ENCODE results near the gene SFMBT1. TPM values are rescaled to one million over a fixed set of nuclear protein-coding genes. Genes with fewer than 3 reads are reported as not detected.

Gene SFMBT1
- total RNA-seq, 2 donors from 2014 or later, result 16.7 to 17.4 TPM

DNA sequence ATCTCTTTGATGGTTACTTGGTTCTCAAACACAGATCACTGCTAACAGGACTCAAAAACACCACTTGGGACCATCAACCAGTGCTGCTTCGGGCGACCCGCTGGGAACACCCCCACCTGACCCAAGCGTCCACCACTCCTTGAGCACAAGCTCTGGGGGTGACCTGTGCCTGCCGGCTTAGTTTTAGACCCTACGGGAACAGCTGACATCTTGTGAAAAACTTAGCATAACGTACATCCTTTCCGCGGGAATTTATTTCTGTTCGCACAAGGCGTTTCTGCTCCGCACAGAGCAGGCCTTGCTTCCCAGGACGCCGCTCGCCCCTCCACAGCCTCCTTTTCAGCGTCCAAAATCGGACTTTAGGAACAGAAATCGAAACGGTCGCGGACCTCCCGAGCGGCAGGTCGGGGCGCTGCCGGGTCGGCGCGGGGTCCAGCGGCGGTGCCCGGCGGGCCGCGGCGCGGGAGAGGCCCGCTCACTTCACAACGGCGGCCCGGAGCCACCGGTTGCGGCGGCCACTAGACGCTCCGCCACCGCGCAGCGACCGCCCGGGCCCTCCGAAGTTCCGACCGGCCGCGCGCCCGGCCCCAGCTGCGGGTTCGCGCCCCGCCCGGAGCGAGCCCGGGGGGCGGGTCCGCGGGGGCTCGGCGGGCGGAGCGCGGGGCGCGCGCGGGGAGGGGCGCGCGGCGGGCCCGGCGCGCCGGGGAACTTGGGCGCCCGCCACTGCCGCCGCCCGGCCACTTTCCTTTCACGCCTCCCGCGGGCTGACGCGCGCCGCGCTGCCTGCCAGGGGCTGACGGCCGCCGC, 959 bp downstream of the SFMBT1 start:
- no peak for DNase-seq (ENCODE audit: low spot score)

DNA sequence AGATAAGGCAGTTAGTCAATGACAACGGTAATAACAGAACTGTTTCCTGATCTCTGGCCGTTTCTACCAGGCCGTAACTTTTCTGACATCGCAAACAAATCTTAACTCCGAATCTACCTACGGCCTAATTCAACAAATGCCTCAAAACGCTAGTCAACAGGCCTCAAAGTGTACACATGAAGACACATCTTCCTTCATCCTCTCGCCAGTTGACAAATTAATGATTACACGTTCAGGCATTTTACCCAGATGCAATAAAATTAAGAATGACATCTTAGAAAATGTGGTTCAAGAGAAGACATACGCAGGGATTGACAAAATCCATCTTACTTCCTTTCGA, 1.5 kb downstream of the SFMBT1 start:
- no peaks in the 10 kb centered on the region for H3K9me3 ChIP-seq
- H3K36me3 ChIP-seq, result no peaks in the 10 kb centered on the region
- H3K27ac ChIP-seq, result peak overlapping the region; percentile 93
- H3K27me3 ChIP-seq, result no peaks in the 10 kb centered on the region
- H3K4me3 ChIP-seq, result peak overlapping the region; percentile 90 to 96
- TF ChIP-seq, protein P1, sequence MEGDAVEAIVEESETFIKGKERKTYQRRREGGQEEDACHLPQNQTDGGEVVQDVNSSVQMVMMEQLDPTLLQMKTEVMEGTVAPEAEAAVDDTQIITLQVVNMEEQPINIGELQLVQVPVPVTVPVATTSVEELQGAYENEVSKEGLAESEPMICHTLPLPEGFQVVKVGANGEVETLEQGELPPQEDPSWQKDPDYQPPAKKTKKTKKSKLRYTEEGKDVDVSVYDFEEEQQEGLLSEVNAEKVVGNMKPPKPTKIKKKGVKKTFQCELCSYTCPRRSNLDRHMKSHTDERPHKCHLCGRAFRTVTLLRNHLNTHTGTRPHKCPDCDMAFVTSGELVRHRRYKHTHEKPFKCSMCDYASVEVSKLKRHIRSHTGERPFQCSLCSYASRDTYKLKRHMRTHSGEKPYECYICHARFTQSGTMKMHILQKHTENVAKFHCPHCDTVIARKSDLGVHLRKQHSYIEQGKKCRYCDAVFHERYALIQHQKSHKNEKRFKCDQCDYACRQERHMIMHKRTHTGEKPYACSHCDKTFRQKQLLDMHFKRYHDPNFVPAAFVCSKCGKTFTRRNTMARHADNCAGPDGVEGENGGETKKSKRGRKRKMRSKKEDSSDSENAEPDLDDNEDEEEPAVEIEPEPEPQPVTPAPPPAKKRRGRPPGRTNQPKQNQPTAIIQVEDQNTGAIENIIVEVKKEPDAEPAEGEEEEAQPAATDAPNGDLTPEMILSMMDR (IDR thresholded peaks at IDR 0.05), result no peak
- H3K4me1 ChIP-seq, result peaks cover 0 to 20% of the 10 kb centered on the region in 2 donors
- DNase-seq (ENCODE audit: low spot score), result no peak

More for the DNA sequence above, 959 bp downstream of the SFMBT1 start:
- H3K36me3 ChIP-seq, result no peaks in the 10 kb centered on the region
- H3K4me3 ChIP-seq, result peak overlapping the region; percentile 90 to 96
- H3K4me1 ChIP-seq, result peaks cover 0 to 18% of the 10 kb centered on the region in 2 donors
- TF ChIP-seq, protein P1 (IDR thresholded peaks at IDR 0.05), result no peak
- no peaks in the 10 kb centered on the region for H3K27me3 ChIP-seq
- H3K27ac ChIP-seq, result peak overlapping the region; percentile 93
- no peaks in the 10 kb centered on the region for H3K9me3 ChIP-seq

DNA sequence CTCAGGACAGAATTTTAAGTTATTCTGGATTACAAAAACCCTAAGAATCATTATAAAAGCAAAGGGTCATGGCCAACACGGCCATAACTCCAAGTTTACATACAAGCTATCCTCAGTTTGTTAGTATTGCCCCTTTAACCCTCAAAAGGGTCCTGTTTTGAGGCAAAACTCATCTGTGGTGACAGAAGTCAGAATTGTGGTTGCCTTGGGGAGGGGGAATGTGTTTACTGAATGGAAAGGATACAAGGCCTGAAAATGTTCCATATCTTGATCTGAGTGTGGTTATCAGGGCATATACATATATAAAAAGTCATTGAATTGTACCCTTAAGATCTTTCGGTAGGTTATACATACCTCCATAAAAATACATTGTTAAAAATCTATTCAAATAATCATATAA, 2.1 kb downstream of the SFMBT1 start:
- TF ChIP-seq, protein P1 (IDR thresholded peaks at IDR 0.05), result no peak
- Histone ChIP-seq H3K27me3 (no peaks in the 10 kb centered on the region), H3K36me3 (no peaks in the 10 kb centered on the region), H3K9me3 (no peaks in the 10 kb centered on the region), H3K4me1 (peaks cover 0 to 20% of the 10 kb centered on the region in 2 donors), H3K27ac (peak overlapping the region in 1 of 2 donors; percentile 11), H3K4me3 (no peak overlapping the region)
- no peak for DNase-seq (ENCODE audit: low spot score)

DNA sequence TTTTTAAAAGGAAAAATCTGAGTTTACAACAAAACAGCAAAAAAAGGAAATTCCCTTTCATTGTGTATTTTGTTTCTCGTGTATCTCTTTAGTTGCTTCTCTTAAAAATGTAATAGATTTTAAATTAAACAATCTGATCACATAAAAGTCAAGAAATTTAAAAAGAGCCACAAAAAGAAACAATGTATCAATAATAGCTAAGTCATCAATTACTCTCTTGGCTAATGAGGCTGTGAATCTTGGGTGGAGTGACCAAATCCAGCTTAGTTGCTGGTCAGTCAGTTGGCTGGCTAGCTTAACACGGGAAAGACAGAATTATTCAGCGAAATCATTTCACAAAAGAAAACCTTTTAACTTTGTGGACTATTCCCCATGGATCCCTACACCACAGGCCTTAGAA, 3.2 kb downstream of the SFMBT1 start:
- TF ChIP-seq, protein P1 (IDR thresholded peaks at IDR 0.05), result no peak
- Histone ChIP-seq H3K9me3 (no peaks in the 10 kb centered on the region), H3K36me3 (no peaks in the 10 kb centered on the region), H3K4me3 (no peak overlapping the region), H3K27ac (no peak overlapping the region), H3K4me1 (peaks cover 0 to 20% of the 10 kb centered on the region in 2 donors), H3K27me3 (no peaks in the 10 kb centered on the region)
- no peak for DNase-seq (ENCODE audit: low spot score)

DNA sequence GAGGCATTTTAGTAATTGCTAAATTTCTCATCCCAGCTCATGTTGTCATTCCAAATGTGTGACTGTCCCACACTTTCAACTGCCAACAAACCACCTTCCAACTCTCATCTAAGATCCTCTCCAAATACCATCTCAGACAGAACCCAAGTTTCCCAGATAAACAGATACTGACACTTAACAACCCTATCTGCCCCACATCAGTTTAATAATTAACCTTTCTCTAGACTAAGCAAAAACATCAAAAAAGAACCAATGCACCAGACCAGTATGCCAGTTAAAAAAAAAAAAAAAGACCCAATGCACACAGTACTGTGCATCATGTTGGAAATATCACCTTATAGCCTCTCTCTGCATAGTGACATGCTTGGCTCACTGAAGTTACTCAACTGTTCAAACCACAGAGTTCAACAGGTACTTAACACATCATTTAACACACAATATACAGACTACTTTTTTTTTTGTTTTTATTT, 5.5 kb downstream of the SFMBT1 start:
- DNase-seq (ENCODE audit: low spot score), result no peak
- H3K27ac ChIP-seq, result peak overlapping the region in 1 of 2 donors; percentile 17
- H3K36me3 ChIP-seq, result no peaks in the 10 kb centered on the region
- peaks cover 0 to 15% of the 10 kb centered on the region in 2 donors for H3K4me1 ChIP-seq
- no peaks in the 10 kb centered on the region for H3K9me3 ChIP-seq
- H3K27me3 ChIP-seq, result no peaks in the 10 kb centered on the region
- TF ChIP-seq, protein P1 (IDR thresholded peaks at IDR 0.05), result no peak
- no peak overlapping the region for H3K4me3 ChIP-seq

Measured in right atrium auricular region (tissue), 2 donors.